HepG2 (cell line): ENCODE results near the gene RASIP1. TPM values are rescaled to one million over a fixed set of nuclear protein-coding genes. Genes with fewer than 3 reads are reported as not detected.
A peak's percentile ranks its signal among the peaks of the same experiment; 100 is the strongest.

Experiments used
- GTF3A ChIP-seq: sonication (generic); formaldehyde crosslinking; conservative IDR thresholded peaks from 2 replicates; pipeline ENCODE4 v1.4.0; 2020; ENCODE audit warnings: mild to moderate bottlenecking, missing genetic modification reagents
- HHEX ChIP-seq: IDR thresholded peaks from 2 replicates; pipeline ENCODE4 v1.6.1; 2016; ENCODE audit warnings: control low read depth
- HNF4G ChIP-seq, 2 experiments: sonication (generic) in 1 of 2; formaldehyde crosslinking in 1 of 2; IDR thresholded peaks; 2 replicates each; pipeline versions ENCODE4 v1.4.0 to v1.6.1; 2011 to 2020; ENCODE audit warnings: borderline replicate concordance in 2 of 2, low read depth in 2 of 2, mild to moderate bottlenecking in 2 of 2, low read length in 1 of 2, missing genetic modification reagents in 1 of 2, moderate library complexity in 1 of 2
- IKZF4 ChIP-seq: sonication (generic); formaldehyde crosslinking; IDR thresholded peaks from 2 replicates; pipeline ENCODE4 v1.5.1; 2020; ENCODE audit warnings: borderline replicate concordance, mild to moderate bottlenecking, low read depth, missing genetic modification reagents; ENCODE audit errors: not compliant biosample characterization
- KLF16 ChIP-seq, 2 experiments: sonication (generic) in 1 of 2; formaldehyde crosslinking in 1 of 2; IDR thresholded peaks; 2 replicates each; pipeline versions ENCODE4 v1.6.1 to v1.8.0; 2016 to 2023; ENCODE audit warnings: missing genetic modification reagents in 2 of 2, missing compliant biosample characterization in 1 of 2
- MEIS2 ChIP-seq: sonication (generic); formaldehyde crosslinking; IDR thresholded peaks from 2 replicates; pipeline ENCODE4 v1.9.0; 2021; ENCODE audit warnings: mild to moderate bottlenecking, missing genetic modification reagents
- NR2F6 ChIP-seq, 2 experiments: IDR thresholded peaks; 2 replicates each; pipeline ENCODE4 v1.6.1; 2016; ENCODE audit warnings: antibody characterized with exemption in 1 of 2, mild to moderate bottlenecking in 1 of 2
- PAWR ChIP-seq: sonication (generic); formaldehyde crosslinking; IDR thresholded peaks from 2 replicates; pipeline ENCODE4 v1.4.0; 2020; ENCODE audit warnings: missing genetic modification reagents, mild to moderate bottlenecking, borderline replicate concordance
- PHF20 ChIP-seq: sonication (generic); formaldehyde crosslinking; IDR thresholded peaks from 2 replicates; pipeline ENCODE4 v1.5.0; 2020; ENCODE audit warnings: mild to moderate bottlenecking, missing genetic modification reagents
- RBM22 ChIP-seq: fragments of 200-400 bp; formaldehyde crosslinking; optimal IDR thresholded peaks from 2 replicates; pipeline ENCODE3; 2017; ENCODE audit warnings: mild to moderate bottlenecking, low read length, moderate library complexity
- ZFP36 ChIP-seq: fragments of 150-350 bp; IDR thresholded peaks from 2 replicates; pipeline ENCODE4 v1.6.1; 2018; ENCODE audit warnings: borderline replicate concordance, low read length, low read depth; ENCODE audit not compliant: partially characterized antibody
- ZNF251 ChIP-seq: sonication (generic); formaldehyde crosslinking; IDR thresholded peaks from 2 replicates; pipeline ENCODE4 v1.9.0; 2021; ENCODE audit warnings: mild to moderate bottlenecking, missing genetic modification reagents
- ZNF44 ChIP-seq: sonication (generic); formaldehyde crosslinking; IDR thresholded peaks from 2 replicates; pipeline ENCODE4 v1.5.1; 2020; ENCODE audit warnings: mild to moderate bottlenecking, missing genetic modification reagents
- ZNF446 ChIP-seq: sonication (generic); formaldehyde crosslinking; IDR thresholded peaks from 2 replicates; pipeline ENCODE4 v1.5.0; 2020; ENCODE audit warnings: mild to moderate bottlenecking, missing genetic modification reagents
- polyA plus RNA-seq, 8 experiments: library from polyadenylated mRNA; depleted of rRNA in 3 of 8; stranded (reverse) in 7 of 8; unstranded in 1 of 8; fragments of >200 nt; fragmentation: Illumina TruSeq in 4 of 8; extraction: Trizol in 4 of 8; gene quantifications; 2 replicates each; pipeline versions ENCODE4 v1.2.1 to v1.2.3, GENCODE V29; 2011 to 2016; ENCODE audit warnings: low read depth in 4 of 8, missing spikeins in 1 of 8, mixed read lengths in 1 of 8; ENCODE audit not compliant: insufficient read depth in 1 of 8
- total RNA-seq, 5 experiments: library from RNA; depleted of rRNA; stranded (reverse); fragments of >200 nt; fragmentation: Illumina TruSeq; extraction: Trizol; gene quantifications; 2 replicates each; pipeline ENCODE4 v1.2.3, GENCODE V29; 2016; ENCODE audit warnings: low read depth in 1 of 5
- TF ChIP-seq, protein P1 (sequence below): sonication (generic); formaldehyde crosslinking; IDR thresholded peaks from 2 replicates; pipeline ENCODE4 v1.4.0; 2020; ENCODE audit warnings: missing genetic modification reagents
- TF ChIP-seq, protein P2 (sequence below): sonication (generic); formaldehyde crosslinking; IDR thresholded peaks from 2 replicates; pipeline ENCODE4 v1.4.0; 2020; ENCODE audit warnings: missing genetic modification reagents, borderline replicate concordance
- TF ChIP-seq, protein P3 (sequence below), 2 experiments: sonication (generic) in 1 of 2; formaldehyde crosslinking in 1 of 2; IDR thresholded peaks; 2 replicates each; pipeline versions ENCODE4 v1.4.0 to v1.6.1; 2016 to 2020; ENCODE audit warnings: borderline replicate concordance in 1 of 2, low read depth in 1 of 2, mild to moderate bottlenecking in 1 of 2, missing genetic modification reagents in 1 of 2
- TF ChIP-seq, protein P4 (sequence below): fragments of 450-650 bp; IDR thresholded peaks from 2 replicates; pipeline ENCODE4 v1.6.1; 2017
- TF ChIP-seq, protein P5 (sequence below): sonication (generic); formaldehyde crosslinking; IDR thresholded peaks from 2 replicates; pipeline ENCODE4 v1.4.0; 2020; ENCODE audit warnings: mild to moderate bottlenecking, missing genetic modification reagents

The RASIP1 gene
- total and polyA plus RNA-seq, 2 of the 13 experiments (the other 11 are each of a cell fraction or from before 2014, with no cell fraction given) = 0.44 to 0.58 TPM

DNA sequence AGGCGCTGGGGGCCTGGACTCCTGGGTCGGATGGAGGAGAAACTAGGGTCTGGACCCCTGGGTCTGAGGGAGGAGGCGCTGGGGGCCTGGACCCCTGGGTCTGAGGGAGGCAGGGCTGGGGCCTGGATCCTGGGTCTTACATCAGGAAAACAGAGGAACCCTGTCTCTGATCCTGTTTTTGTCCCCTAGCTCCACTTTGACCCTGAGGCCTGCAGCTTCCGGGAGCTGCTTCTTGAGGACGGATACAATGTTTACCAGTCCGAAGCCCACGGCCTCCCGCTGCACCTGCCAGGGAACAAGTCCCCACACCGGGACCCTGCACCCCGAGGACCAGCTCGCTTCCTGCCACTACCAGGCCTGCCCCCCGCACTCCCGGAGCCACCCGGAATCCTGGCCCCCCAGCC lies 17.3 kb upstream of the RASIP1 start (continued):
- peak; percentile 63; the same call in 1 of the 2 replicates for TF ChIP-seq NR2F6 (IDR thresholded peaks at IDR 0.05)
- TF ChIP-seq NR2F6 (CRISPR knock-in tag; IDR thresholded peaks at IDR 0.05) = peak; percentile 81
- TF ChIP-seq, protein P1, sequence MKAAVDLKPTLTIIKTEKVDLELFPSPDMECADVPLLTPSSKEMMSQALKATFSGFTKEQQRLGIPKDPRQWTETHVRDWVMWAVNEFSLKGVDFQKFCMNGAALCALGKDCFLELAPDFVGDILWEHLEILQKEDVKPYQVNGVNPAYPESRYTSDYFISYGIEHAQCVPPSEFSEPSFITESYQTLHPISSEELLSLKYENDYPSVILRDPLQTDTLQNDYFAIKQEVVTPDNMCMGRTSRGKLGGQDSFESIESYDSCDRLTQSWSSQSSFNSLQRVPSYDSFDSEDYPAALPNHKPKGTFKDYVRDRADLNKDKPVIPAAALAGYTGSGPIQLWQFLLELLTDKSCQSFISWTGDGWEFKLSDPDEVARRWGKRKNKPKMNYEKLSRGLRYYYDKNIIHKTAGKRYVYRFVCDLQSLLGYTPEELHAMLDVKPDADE (CRISPR knock-in tag) = no peak
- TF ChIP-seq, protein P2, sequence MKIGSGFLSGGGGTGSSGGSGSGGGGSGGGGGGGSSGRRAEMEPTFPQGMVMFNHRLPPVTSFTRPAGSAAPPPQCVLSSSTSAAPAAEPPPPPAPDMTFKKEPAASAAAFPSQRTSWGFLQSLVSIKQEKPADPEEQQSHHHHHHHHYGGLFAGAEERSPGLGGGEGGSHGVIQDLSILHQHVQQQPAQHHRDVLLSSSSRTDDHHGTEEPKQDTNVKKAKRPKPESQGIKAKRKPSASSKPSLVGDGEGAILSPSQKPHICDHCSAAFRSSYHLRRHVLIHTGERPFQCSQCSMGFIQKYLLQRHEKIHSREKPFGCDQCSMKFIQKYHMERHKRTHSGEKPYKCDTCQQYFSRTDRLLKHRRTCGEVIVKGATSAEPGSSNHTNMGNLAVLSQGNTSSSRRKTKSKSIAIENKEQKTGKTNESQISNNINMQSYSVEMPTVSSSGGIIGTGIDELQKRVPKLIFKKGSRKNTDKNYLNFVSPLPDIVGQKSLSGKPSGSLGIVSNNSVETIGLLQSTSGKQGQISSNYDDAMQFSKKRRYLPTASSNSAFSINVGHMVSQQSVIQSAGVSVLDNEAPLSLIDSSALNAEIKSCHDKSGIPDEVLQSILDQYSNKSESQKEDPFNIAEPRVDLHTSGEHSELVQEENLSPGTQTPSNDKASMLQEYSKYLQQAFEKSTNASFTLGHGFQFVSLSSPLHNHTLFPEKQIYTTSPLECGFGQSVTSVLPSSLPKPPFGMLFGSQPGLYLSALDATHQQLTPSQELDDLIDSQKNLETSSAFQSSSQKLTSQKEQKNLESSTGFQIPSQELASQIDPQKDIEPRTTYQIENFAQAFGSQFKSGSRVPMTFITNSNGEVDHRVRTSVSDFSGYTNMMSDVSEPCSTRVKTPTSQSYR (CRISPR knock-in tag) = peak; percentile 23; the same call in 1 of the 2 replicates
- TF ChIP-seq ZNF446 = no peak
- no peak for TF ChIP-seq PAWR (CRISPR knock-in tag)
- TF ChIP-seq ZFP36 = no peak
- TF ChIP-seq HNF4G (IDR thresholded peaks at IDR 0.05; ENCODE audit: borderline replicate concordance, low read depth, low read length) = peak; percentile 24; the same call in 1 of the 2 replicates
- 0 out of 2 replicates have a peak, but pooled peaks have one; percentile 21 for TF ChIP-seq HNF4G (CRISPR knock-in tag; IDR thresholded peaks at IDR 0.05; ENCODE audit: borderline replicate concordance, low read depth)
- TF ChIP-seq RBM22 = no peak
- no peak for TF ChIP-seq IKZF4 (CRISPR knock-in tag)
- TF ChIP-seq KLF16 (CRISPR knock-in tag; IDR thresholded peaks at IDR 0.05) = no peak
- TF ChIP-seq, protein P3, sequence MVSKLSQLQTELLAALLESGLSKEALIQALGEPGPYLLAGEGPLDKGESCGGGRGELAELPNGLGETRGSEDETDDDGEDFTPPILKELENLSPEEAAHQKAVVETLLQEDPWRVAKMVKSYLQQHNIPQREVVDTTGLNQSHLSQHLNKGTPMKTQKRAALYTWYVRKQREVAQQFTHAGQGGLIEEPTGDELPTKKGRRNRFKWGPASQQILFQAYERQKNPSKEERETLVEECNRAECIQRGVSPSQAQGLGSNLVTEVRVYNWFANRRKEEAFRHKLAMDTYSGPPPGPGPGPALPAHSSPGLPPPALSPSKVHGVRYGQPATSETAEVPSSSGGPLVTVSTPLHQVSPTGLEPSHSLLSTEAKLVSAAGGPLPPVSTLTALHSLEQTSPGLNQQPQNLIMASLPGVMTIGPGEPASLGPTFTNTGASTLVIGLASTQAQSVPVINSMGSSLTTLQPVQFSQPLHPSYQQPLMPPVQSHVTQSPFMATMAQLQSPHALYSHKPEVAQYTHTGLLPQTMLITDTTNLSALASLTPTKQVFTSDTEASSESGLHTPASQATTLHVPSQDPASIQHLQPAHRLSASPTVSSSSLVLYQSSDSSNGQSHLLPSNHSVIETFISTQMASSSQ (IDR thresholded peaks at IDR 0.05; ENCODE audit: low read depth) = no peak
- TF ChIP-seq, protein P3 (CRISPR knock-in tag; IDR thresholded peaks at IDR 0.05; ENCODE audit: borderline replicate concordance) = no peak
- TF ChIP-seq GTF3A (CRISPR knock-in tag) = no peak
- TF ChIP-seq, protein P4, sequence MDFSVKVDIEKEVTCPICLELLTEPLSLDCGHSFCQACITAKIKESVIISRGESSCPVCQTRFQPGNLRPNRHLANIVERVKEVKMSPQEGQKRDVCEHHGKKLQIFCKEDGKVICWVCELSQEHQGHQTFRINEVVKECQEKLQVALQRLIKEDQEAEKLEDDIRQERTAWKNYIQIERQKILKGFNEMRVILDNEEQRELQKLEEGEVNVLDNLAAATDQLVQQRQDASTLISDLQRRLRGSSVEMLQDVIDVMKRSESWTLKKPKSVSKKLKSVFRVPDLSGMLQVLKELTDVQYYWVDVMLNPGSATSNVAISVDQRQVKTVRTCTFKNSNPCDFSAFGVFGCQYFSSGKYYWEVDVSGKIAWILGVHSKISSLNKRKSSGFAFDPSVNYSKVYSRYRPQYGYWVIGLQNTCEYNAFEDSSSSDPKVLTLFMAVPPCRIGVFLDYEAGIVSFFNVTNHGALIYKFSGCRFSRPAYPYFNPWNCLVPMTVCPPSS = no peak
- no peak for TF ChIP-seq PHF20 (CRISPR knock-in tag)
- 0 out of 2 replicates have a peak, but pooled peaks have one; percentile 22 for TF ChIP-seq MEIS2 (CRISPR knock-in tag)
- TF ChIP-seq ZNF44 (CRISPR knock-in tag) = no peak
- no peak for TF ChIP-seq HHEX (CRISPR knock-in tag)
- TF ChIP-seq ZNF251 (CRISPR knock-in tag) = no peak
- TF ChIP-seq, protein P5, sequence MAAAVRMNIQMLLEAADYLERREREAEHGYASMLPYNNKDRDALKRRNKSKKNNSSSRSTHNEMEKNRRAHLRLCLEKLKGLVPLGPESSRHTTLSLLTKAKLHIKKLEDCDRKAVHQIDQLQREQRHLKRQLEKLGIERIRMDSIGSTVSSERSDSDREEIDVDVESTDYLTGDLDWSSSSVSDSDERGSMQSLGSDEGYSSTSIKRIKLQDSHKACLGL = no peak
